Esophagus squamous epithelium (tissue), 5 donors: ENCODE data around the gene NPAS1. TPM values are rescaled to one million over a fixed set of nuclear protein-coding genes. Genes with fewer than 3 reads are reported as not detected.

Source experiments
- DNase-seq: peaks from one replicate; lab custom pipeline; 2025; lab: John Stamatoyannopoulos, UW
- H3K27ac ChIP-seq, 4 donors: fragments of 200-600 bp; sonication (generic); one replicate each; pipeline ENCODE4 v1.5.1; 2016 to 2019; ENCODE audit warnings: mild to moderate bottlenecking in 1 of 4
- H3K27me3 ChIP-seq, 4 donors: fragments of 200-600 bp; sonication (generic); 1 replicate in 3 of 4; 2 replicates in 1 of 4; pipeline versions ENCODE4 v1.5.1 to v1.6.0; 2017 to 2021; ENCODE audit warnings: antibody characterized with exemption in 1 of 4
- H3K36me3 ChIP-seq, 3 donors: fragments of 200-600 bp; sonication (generic); one replicate each; pipeline ENCODE4 v1.5.1; 2016 to 2019
- H3K4me1 ChIP-seq, 3 donors: fragments of 200-600 bp; sonication (generic); one replicate each; pipeline ENCODE4 v1.5.1; 2017 to 2019
- H3K4me3 ChIP-seq, 4 donors: fragments of 200-600 bp; sonication (generic); 1 replicate in 3 of 4; 2 replicates in 1 of 4; pipeline ENCODE4 v1.5.1; 2016 to 2019; ENCODE audit warnings: mild to moderate bottlenecking in 2 of 4, moderate library complexity in 1 of 4
- H3K9me3 ChIP-seq, 3 donors: fragments of 200-600 bp; sonication (generic); one replicate each; pipeline ENCODE4 v1.5.1; 2016 to 2019
- CTCF ChIP-seq, 6 experiments: fragments of 450-650 bp in 4 of 6; fragments of 200-600 bp in 2 of 6; sonication (generic) in 2 of 6; IDR thresholded peaks; one replicate each; pipeline ENCODE4 v1.5.1; 2016 to 2019; ENCODE audit warnings: antibody characterized with exemption in 6 of 6, mild to moderate bottlenecking in 4 of 6, moderate library complexity in 4 of 6
- POLR2A ChIP-seq, 4 donors: fragments of 450-650 bp; IDR thresholded peaks; one replicate each; pipeline ENCODE4 v1.6.1; 2017; ENCODE audit warnings: antibody characterized with exemption in 4 of 4, mild to moderate bottlenecking in 4 of 4, moderate library complexity in 3 of 4
- whole genome bisulfite sequencing, 2 donors: methylation state at CpG; one replicate each; pipeline ENCODE4 v1.1.5; 2018; 5-methylcytosine and 5-hydroxymethylcytosine counted together
- intact Hi-C: fragments of 100-400 bp; cut with DNase I; formaldehyde crosslinking; loops from one replicate; pipeline ENCODE4 v1.15.0; 2022
- total RNA-seq, 4 donors: library from RNA; depleted of rRNA; stranded (reverse); fragments of >200 nt; gene quantifications; one replicate each; pipeline ENCODE4 v1.1.0, GENCODE V29; 2016
- donor health status: DM: yes; HTN: yes; CAD: no.

The NPAS1 gene
- total RNA-seq, 4 donors from 2014 or later, result 0.18 to 4.3 (median 1.1) TPM; not detected in 1

DNA sequence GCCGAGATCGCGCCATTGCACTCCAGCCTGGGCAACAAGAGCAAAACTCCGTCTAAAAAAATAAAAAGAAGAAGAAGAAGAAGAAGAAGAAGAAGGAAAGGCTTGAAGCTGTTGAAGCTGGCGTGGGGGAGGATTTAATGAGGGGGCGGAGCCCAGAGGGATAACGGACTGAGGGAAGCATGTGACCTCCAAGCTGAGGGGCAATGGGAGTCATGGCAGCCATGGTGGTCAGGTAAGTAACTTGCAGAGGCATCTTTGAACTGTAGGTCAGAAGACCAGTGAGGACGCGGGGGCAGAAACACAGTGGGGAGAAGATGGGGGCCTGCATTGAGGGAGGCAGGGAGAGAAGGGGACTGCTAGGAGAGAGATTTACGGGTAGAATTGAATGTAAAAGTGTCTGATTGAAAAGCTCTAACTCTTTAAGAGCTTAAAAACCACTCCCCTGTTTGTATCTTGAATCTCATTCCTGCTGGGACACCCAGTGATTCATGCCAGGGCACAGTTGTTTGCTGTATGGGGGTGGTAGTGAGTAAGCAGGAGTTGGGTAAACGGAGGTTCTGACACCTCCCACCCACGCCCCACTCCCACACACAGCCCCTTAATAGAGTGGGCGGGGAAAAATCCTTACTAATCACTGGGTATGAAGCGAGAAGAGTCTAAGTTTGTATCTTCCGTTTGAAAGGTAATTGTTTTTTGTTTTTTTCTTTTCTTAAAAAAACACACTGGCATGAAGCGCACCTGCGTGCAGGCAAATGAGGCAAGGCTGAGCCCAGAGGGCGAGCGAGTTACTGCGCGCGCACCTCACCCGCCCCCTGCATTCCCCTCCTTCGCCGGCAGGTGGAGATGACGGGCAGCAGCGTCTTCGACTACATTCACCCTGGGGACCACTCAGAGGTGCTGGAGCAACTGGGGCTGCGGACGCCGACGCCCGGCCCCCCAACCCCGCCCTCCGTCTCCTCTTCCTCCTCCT is 15.8 kb downstream of the NPAS1 start:
- 6 to 11% methylated on average over 18 to 26 of the region's 35 CpGs for WGBS, 2 donors

GRCh38 chr19:47036097-47036651 is 16.5 kb downstream of the NPAS1 start:
- peaks cover 0 to 41% (median 0%) of the 10 kb centered on the region in 4 donors for H3K27me3 ChIP-seq
- 1 to 8% methylated on average over 22 to 24 of the region's 26 CpGs for whole genome bisulfite sequencing, 2 donors
- peaks cover 6 to 29% (median 12%) of the 10 kb centered on the region in 3 donors for H3K4me1 ChIP-seq
- H3K36me3 ChIP-seq, result no peaks in the 10 kb centered on the region
- DNase-seq, result no peak
- H3K4me3 ChIP-seq, result peak overlapping the region; percentile 36 to 68 (median 50)
- H3K9me3 ChIP-seq, result no peaks in the 10 kb centered on the region
- intact Hi-C loops, result no loop called here
- TF ChIP-seq CTCF (IDR thresholded peaks at IDR 0.05) (no peak), POLR2A (IDR thresholded peaks at IDR 0.05) (no peak)
- peak overlapping the region; percentile 60 to 90 (median 82) for H3K27ac ChIP-seq

More for the DNA sequence above, 15.8 kb downstream of the NPAS1 start:
- peaks cover 0 to 47% (median 0%) of the 10 kb centered on the region in 4 donors for H3K27me3 ChIP-seq
- H3K4me3 ChIP-seq, result peak overlapping the region; percentile 36 to 68 (median 50)
- H3K36me3 ChIP-seq, result no peaks in the 10 kb centered on the region
- intact Hi-C loops, result no loop called here
- TF ChIP-seq CTCF (IDR thresholded peaks at IDR 0.05) (peak; percentile 97 to 99 (median 99)), POLR2A (IDR thresholded peaks at IDR 0.05) (peak in 2 of 4 donors; percentile 42 to 59)
- DNase-seq, result peak; percentile 39
- peak overlapping the region; percentile 78 to 90 (median 82) for H3K27ac ChIP-seq
- H3K9me3 ChIP-seq, result no peaks in the 10 kb centered on the region
- H3K4me1 ChIP-seq, result peaks cover 6 to 29% (median 12%) of the 10 kb centered on the region in 3 donors

- no peaks in the 10 kb centered on the region for H3K36me3 ChIP-seq
- intact Hi-C loops, result no loop called here
- no peaks in the 10 kb centered on the region for H3K9me3 ChIP-seq
- no peak overlapping the region for H3K4me3 ChIP-seq
- H3K4me1 ChIP-seq, result peaks cover 6 to 23% (median 12%) of the 10 kb centered on the region in 3 donors
- no peak for DNase-seq
- peaks cover 0 to 25% (median 0%) of the 10 kb centered on the region in 4 donors for H3K27me3 ChIP-seq
- TF ChIP-seq POLR2A (IDR thresholded peaks at IDR 0.05) (no peak), CTCF (IDR thresholded peaks at IDR 0.05) (no peak)
- WGBS, 2 donors, result 71 to 83% methylated on average over 1 of the region's 1 CpG
- no peak overlapping the region for H3K27ac ChIP-seq
Measured at GRCh38 chr19:47037766-47038165, 18.1 kb downstream of the NPAS1 start.

DNA sequence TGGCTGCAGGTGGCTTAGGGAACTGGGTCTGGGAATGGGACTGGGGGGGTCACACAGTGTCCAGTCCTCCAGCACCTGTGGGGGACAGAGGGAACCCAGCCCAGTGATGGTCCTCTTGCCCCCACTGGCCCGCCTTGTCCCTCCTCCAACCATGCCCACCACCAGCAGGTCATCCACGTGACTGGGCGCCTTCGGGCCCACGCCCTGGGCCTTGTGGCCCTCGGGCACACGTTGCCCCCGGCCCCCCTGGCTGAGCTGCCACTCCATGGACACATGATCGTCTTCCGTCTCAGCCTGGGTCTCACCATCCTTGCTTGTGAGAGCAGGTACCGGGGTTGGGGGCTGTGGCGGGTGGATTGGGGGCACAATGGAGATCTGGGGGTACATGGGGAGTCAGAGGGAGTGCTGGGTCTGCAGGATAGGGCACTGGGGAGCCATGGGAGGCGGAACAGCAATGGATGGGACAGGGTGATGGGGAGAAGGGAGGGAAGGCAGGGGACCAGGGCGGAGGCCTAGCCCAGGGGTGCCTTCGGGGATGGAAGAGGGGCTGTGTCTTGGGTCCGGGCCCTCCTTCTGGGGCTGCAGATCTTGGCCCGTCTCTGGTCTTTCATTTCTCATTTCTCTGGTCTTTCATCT is 19.7 kb downstream of the NPAS1 start:
- intact Hi-C loops, result no loop called here
- WGBS, 2 donors, result 84 to 88% methylated on average over 5 to 13 of the region's 17 CpGs
- TF ChIP-seq POLR2A (IDR thresholded peaks at IDR 0.05), result no peak
- TF ChIP-seq CTCF (IDR thresholded peaks at IDR 0.05), result no peak
- Histone ChIP-seq H3K36me3 (peaks cover 0 to 10% (median 0%) of the 10 kb centered on the region in 3 donors), H3K4me3 (no peak overlapping the region), H3K4me1 (peaks cover 6 to 23% (median 12%) of the 10 kb centered on the region in 3 donors), H3K9me3 (no peaks in the 10 kb centered on the region), H3K27me3 (peaks cover 0 to 11% (median 0%) of the 10 kb centered on the region in 4 donors), H3K27ac (no peak overlapping the region)
- no peak for DNase-seq
